Omental fat pad (tissue), 4 donors: ENCODE results near the gene CEP164. TPM values are rescaled to one million over a fixed set of nuclear protein-coding genes. Genes with fewer than 3 reads are reported as not detected.

Experiments
- ATAC-seq: fragments of 150-250 bp; one replicate; pipeline ENCODE4 v1.9.1; 2016; ENCODE audit warnings: mild to moderate bottlenecking, moderate library complexity; ENCODE audit not compliant: low FRiP score
- DNase-seq: peaks from one replicate; pipeline ENCODE4 v3.0.0-alpha.2; 2019; ENCODE audit warnings: low spot score
- total RNA-seq, 4 donors: library from RNA; depleted of rRNA; stranded (reverse); fragments of >200 nt; gene quantifications; one replicate each; pipeline ENCODE4 v1.1.0, GENCODE V29; 2016
- TF ChIP-seq, protein P1 (sequence below), 3 donors: fragments of 450-650 bp; IDR thresholded peaks; one replicate each; pipeline ENCODE4 v1.5.1; 2016 to 2017; ENCODE audit warnings: antibody characterized with exemption in 3 of 3, mild to moderate bottlenecking in 3 of 3, moderate library complexity in 2 of 3

The CEP164 gene
- total RNA-seq, 4 donors from 2014 or later: 15.1 to 20.3 (median 19.4) TPM

DNA sequence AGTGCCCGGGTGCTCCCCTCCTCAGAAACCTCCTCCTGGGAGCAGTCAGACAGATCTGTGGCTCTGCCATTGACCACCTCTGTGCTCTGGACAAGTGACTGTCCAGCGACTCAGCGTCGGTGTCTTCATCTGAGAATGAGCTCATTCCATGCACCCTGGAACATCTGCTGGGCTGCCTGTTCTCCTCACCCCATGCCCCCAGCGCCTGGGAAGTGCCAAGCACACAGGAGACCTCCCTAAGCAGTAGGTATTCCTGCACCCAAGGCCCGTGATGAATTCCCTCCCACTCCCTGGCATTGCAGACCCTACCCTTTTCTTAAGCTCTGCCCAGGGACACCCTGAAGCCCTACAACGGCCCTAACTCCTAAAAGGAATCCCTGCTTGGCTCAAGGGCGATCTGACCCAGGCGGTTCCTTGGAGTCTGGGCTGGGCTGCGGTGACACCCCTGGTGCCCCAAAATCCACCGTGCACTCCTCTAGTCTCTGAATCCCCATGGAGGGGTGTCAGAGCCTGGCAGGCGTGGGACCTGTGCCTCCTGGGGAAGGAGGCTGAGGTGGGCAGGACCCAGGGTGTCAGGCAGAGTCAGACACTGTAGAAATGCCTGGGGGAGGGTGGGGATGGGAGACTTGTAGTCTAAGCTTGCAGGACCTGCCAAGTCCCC, 92.0 kb downstream of the CEP164 start:
- DNase-seq: no peak
- ATAC-seq: no peak

DNA sequence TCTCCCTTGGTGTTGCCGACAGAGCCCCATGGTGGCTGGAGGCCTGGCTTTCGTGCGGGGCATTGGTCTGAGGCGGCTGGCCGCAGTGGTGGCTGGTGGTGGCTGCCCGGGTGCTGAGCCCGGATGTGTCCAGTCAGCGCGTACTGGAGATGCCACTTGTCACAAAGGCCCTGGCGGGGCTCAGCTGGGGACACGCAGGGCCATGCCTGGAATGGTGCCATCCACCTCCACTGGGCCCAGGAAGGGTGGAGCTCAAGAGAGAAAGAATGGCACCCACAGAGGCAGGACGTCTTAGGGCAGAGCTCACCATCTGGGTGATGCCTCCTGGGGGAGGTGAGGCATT, 92.5 kb downstream of the CEP164 start:
- ATAC-seq (no peak), DNase-seq (no peak)
- TF ChIP-seq, protein P1, sequence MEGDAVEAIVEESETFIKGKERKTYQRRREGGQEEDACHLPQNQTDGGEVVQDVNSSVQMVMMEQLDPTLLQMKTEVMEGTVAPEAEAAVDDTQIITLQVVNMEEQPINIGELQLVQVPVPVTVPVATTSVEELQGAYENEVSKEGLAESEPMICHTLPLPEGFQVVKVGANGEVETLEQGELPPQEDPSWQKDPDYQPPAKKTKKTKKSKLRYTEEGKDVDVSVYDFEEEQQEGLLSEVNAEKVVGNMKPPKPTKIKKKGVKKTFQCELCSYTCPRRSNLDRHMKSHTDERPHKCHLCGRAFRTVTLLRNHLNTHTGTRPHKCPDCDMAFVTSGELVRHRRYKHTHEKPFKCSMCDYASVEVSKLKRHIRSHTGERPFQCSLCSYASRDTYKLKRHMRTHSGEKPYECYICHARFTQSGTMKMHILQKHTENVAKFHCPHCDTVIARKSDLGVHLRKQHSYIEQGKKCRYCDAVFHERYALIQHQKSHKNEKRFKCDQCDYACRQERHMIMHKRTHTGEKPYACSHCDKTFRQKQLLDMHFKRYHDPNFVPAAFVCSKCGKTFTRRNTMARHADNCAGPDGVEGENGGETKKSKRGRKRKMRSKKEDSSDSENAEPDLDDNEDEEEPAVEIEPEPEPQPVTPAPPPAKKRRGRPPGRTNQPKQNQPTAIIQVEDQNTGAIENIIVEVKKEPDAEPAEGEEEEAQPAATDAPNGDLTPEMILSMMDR (IDR thresholded peaks at IDR 0.05): no peak

More for the DNA sequence above, 92.0 kb downstream of the CEP164 start:
- TF ChIP-seq, protein P1 (IDR thresholded peaks at IDR 0.05): no peak

DNA sequence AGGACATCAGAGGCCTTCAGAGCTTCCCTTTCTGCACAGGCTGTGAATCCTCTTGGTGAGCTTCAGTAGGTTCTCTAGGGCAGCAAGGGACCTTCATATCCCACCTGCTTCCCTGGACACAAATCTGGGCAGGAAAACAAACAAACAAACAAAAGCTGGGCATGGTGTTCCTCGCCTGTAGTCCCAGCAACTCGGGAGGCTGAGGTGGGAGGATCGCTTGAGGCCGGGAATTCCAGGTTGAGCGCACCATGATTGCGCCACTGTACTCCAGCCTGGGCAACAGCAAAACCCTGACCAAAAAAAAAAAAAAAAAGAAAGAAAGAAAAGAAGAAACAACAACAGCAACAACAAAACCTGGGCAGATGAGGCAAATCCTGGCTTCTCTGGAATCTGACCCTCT, 92.9 kb downstream of the CEP164 start:
- DNase-seq (no peak), ATAC-seq (no peak)
- TF ChIP-seq, protein P1 (IDR thresholded peaks at IDR 0.05): no peak

DNA sequence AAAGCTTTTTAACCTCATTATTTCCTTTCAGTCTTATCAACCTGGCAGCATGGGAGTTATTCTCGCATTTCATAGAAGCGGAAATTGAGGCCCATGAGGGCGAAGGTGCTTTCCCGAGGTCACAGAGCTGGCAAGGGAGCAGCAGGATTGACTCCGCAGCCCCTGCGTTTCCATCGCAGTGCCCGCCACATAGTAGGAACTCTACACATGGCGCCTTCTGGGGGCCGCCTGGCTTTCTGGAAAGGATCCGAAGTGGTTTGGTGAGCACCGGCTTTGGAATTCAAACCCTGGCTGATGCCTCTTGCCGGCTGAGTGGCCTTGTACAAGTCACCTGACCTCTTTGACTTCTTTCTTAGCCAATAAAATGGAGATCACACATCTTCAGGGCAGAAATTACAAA, 93.4 kb downstream of the CEP164 start:
- DNase-seq: no peak
- no peak for ATAC-seq
- TF ChIP-seq, protein P1 (IDR thresholded peaks at IDR 0.05): no peak

DNA sequence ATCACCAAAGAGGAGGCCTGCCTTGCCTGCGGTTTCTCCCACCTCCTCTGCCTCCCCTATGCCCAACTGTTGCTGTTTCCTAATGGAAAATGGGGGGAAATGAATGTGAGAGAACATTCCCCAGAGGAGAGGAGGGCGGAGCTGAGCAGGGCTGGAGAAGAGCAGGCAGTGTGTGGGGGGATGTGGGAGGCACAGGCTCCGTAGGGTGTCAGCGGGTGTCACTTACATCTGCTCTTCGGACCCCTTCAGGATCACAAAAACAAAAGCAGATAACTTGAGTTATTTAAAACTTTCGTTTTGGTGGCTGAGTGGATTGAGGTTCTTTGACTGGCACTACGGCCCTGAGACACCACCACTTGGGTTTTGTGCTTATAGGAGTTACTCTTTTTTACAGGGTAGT, 93.8 kb downstream of the CEP164 start:
- DNase-seq (no peak), ATAC-seq (no peak)
- TF ChIP-seq, protein P1 (IDR thresholded peaks at IDR 0.05): no peak

DNA sequence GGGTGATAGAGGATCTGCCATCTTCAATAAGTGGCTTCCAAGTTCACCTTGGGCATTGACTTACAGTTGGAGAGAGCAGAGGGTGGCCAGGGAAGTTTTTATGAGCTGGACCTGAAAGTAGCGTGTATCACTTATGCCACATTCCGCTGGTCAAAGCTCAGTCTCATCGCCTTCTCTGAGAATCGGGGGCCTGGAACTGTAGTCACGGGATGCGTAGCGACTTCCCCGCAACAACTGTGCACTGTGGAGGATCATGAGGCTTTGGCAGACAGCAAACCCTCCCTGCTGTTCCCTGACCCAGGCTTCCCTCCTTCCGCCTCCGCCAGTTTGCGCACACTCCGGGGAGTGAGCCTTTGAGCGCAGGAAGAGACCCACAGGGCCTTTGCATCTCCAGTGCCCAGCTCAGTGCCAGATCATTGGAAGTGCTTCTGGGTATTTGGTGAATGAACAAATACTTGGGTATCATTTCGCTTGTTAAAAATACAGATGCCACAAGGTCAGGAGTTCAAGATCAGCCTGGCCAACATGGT, 95.5 kb downstream of the CEP164 start:
- DNase-seq: no peak
- ATAC-seq: no peak

More for the DNA sequence above, 95.5 kb downstream of the CEP164 start:
- TF ChIP-seq, protein P1 (IDR thresholded peaks at IDR 0.05): no peak
